Measurements from ENCODE around the gene DYNLT5.
"Not testable (repeated sequence)": the region's sequence is repeated elsewhere in the genome, so short reads cannot be mapped to it uniquely, and the experiment has no call there.

Gene DYNLT5

GRCh38 chr1:66788231-66788939, 36.1 kb downstream of the DYNLT5 start:
- DNase-seq (ENCODE audit: low spot score): no peak

- no peak for DNase-seq (ENCODE audit: low spot score)
These were observed 39.7 kb downstream of the DYNLT5 start for GRCh38 chr1:66791621-66792610.

GRCh38 chr1:66795839-66796238, 43.6 kb downstream of the DYNLT5 start:
- not testable (repeated sequence) for DNase-seq (ENCODE audit: low spot score)

GRCh38 chr1:66809245-66809644, 57.0 kb downstream of the DYNLT5 start:
- DNase-seq (ENCODE audit: low spot score): no peak

- no peak for DNase-seq (ENCODE audit: low spot score)
These were observed 57.6 kb downstream of the DYNLT5 start for GRCh38 chr1:66809736-66810326.

GRCh38 chr1:66824771-66825170, 72.5 kb downstream of the DYNLT5 start:
- DNase-seq (ENCODE audit: low spot score): no peak

All from hematopoietic multipotent progenitor cell treated with erythropoietin and hydrocortisone succinate and interleukin-3 and kit ligand, for 15 days (in vitro differentiated cells).